Transverse colon (tissue), 4 donors: ENCODE data around the gene EDNRB.

ENCODE experiments used
- CTCF ChIP-seq, 5 experiments: fragments of 200-600 bp in 3 of 5; fragments of 450-650 bp in 2 of 5; sonication (generic) in 3 of 5; IDR thresholded peaks; 1 replicate in 2 of 5; 2 replicates in 3 of 5; pipeline ENCODE4 v1.5.1; 2016 to 2017; ENCODE audit warnings: antibody characterized with exemption in 5 of 5, inconsistent platforms in 3 of 5, mild to moderate bottlenecking in 2 of 5, moderate library complexity in 1 of 5
- EP300 ChIP-seq: sonication (generic); formaldehyde crosslinking; IDR thresholded peaks from one replicate; pipeline ENCODE4 v1.6.1; 2017; ENCODE audit warnings: antibody characterized with exemption, low read depth
- POLR2A ChIP-seq: fragments of 450-650 bp; IDR thresholded peaks from one replicate; pipeline ENCODE4 v1.6.1; 2016; ENCODE audit warnings: antibody characterized with exemption, mild to moderate bottlenecking, moderate library complexity
- POLR2AphosphoS5 ChIP-seq, 3 donors: sonication (generic); formaldehyde crosslinking; IDR thresholded peaks; one replicate each; pipeline ENCODE4 v1.6.1; 2016; ENCODE audit warnings: antibody characterized with exemption in 3 of 3

DNA sequence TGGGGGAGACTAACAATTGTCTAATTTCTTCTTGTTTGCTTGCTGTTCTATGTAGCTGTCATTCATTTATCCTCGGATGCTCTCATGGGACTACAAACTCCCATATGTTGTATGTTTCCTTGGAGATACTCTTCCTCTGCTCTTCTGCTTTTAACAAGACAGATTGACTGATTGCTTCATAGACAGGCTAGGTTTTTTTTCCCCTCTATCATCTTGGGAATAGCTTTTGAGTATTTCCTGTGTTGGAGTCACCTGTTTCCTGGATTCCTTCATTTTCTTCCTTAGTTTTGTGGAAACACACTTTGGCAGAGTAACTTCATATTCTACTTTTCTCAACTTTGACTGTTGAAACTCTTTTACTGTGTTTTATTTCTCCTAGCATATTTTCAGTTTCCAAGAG lies 27.6 kb downstream of the EDNRB start:
- TF ChIP-seq CTCF (IDR thresholded peaks at IDR 0.05) (no peak), POLR2AphosphoS5 (IDR thresholded peaks at IDR 0.05) (no peak), POLR2A (no peak), EP300 (no peak)
